Muscle of leg (tissue), 11 donors: ENCODE results near the gene ZNF451. TPM values are rescaled to one million over a fixed set of nuclear protein-coding genes. Genes with fewer than 3 reads are reported as not detected.

Experiments
- DNase-seq: peaks from one replicate; pipeline ENCODE4 v3.0.0; 2013
- H3K27ac ChIP-seq: one replicate; pipeline ENCODE4 v1.5.1; 2013; ENCODE audit warnings: mild to moderate bottlenecking, low read length, control low read depth
- H3K27me3 ChIP-seq: one replicate; pipeline ENCODE4 v1.6.1; 2013; ENCODE audit warnings: low read length; ENCODE audit not compliant: control insufficient read depth, insufficient read depth
- H3K36me3 ChIP-seq: one replicate; pipeline ENCODE4 v1.6.1; 2013; ENCODE audit warnings: low read length; ENCODE audit not compliant: control insufficient read depth, insufficient read depth
- H3K4me1 ChIP-seq: one replicate; pipeline ENCODE4 v1.6.1; 2013; ENCODE audit warnings: low read length; ENCODE audit not compliant: control insufficient read depth, insufficient read depth
- H3K4me3 ChIP-seq: one replicate; pipeline ENCODE4 v1.5.1; 2013; ENCODE audit warnings: low read length, control low read depth
- H3K9me3 ChIP-seq: replicated peaks from 2 replicates; pipeline ENCODE4 v1.6.1; 2013; ENCODE audit warnings: low read depth, low read length; ENCODE audit not compliant: control insufficient read depth
- WGBS: methylation state at CpG from one replicate; pipeline ENCODE4 v1.1.5; 2013; ENCODE audit warnings: missing lambda C conversion rate; ENCODE audit not compliant: insufficient coverage; 5-methylcytosine and 5-hydroxymethylcytosine counted together
- polyA plus RNA-seq, 8 donors: library from polyadenylated mRNA; unstranded; fragments of 120-200 nt; gene quantifications; one replicate each; pipeline versions ENCODE4 v1.2.1 to v1.2.3, GENCODE V29; 2013; ENCODE audit warnings: inconsistent platforms in 1 of 8, low replicate concordance in 1 of 8; ENCODE audit not compliant: insufficient read length in 8 of 8, insufficient read depth in 1 of 8
- total RNA-seq: library from RNA; stranded (reverse); fragments of 120-200 nt; gene quantifications from one replicate; pipeline ENCODE4 v1.2.4, GENCODE V29; 2013

Gene ZNF451
- total and polyA plus RNA-seq, 9 donors = 16.9 to 37.9 (median 18.5) TPM

DNA sequence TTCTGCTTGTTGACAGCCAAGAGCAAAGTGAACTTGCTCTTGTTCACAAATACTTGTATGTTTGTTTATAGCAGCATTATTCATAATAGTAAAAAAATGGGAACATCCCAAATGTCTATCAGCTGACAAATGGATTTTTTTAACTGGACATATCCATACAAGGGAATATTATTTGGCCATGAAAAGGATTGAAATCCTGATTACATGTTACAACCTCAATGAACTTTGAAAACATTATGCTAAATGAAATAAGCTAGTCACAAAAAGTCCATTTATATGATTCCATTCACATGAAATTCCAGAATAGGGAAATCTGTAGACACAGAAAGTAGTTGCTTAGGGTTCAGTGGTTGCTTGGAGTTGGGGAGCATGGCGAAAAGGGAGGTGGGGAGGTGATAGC, 53.7 kb downstream of the ZNF451 start:
- Histone ChIP-seq H3K9me3 (no peaks in the 10 kb centered on the region), H3K27me3 (no peaks in the 10 kb centered on the region), H3K4me3 (no peak overlapping the region), H3K27ac (no peak overlapping the region), H3K36me3 (peaks cover 13% of the 10 kb centered on the region), H3K4me1 (no peaks in the 10 kb centered on the region)
- no peak for DNase-seq
- no CpG with 5 or more reads among the region's 1 CpG for WGBS

DNA sequence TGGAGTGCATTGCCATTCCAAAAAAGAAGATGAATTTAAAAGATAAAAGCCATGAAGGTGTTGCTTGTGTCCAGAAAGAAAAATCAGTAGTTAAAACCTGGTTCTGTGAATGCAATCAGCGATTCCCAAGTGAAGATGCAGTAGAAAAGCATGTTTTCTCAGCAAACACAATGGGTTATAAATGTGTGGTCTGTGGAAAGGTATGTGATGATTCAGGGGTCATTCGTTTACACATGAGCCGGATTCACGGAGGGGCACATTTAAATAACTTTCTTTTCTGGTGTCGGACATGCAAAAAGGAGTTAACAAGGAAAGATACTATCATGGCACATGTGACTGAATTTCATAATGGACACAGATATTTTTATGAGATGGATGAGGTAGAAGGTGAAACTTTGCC, 57.4 kb downstream of the ZNF451 start:
- Histone ChIP-seq H3K9me3 (no peaks in the 10 kb centered on the region), H3K4me1 (no peaks in the 10 kb centered on the region), H3K27me3 (no peaks in the 10 kb centered on the region), H3K27ac (no peak overlapping the region), H3K4me3 (no peak overlapping the region), H3K36me3 (peaks cover 13% of the 10 kb centered on the region)
- DNase-seq = no peak
- 92% methylated on average over 4 of the region's 5 CpGs for WGBS

DNA sequence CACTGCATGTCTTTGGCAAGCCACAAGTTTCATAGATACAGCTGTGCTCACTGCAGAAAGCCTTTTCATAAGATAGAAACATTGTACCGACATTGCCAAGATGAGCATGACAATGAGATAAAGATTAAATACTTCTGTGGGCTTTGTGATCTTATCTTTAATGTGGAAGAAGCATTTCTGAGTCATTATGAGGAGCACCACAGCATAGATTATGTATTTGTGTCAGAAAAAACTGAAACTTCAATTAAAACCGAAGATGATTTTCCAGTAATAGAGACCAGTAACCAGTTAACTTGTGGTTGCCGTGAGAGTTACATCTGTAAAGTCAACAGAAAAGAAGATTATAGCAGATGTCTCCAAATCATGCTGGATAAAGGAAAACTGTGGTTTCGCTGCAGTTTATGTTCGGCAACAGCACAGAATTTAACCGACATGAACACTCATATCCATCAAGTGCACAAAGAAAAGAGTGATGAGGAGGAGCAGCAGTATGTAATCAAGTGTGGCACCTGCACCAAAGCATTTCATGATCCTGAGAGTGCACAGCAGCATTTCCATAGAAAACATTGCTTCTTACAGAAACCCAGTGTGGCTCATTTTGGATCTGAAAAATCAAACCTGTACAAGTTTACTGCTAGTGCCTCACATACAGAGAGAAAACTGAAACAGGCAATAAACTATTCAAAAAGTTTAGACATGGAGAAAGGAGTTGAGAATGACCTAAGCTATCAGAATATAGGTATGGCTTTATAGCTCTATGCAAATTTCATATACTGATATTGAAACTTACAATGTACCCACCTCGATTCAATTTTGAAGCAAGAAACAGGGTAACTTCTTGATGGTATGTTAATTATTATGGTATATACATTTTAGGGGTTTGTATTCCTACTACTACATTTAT, 58.2 kb downstream of the ZNF451 start:
- H3K4me1 ChIP-seq = no peaks in the 10 kb centered on the region
- no peak overlapping the region for H3K27ac ChIP-seq
- WGBS = 92% methylated on average over 2 of the region's 7 CpGs
- H3K4me3 ChIP-seq = no peak overlapping the region
- H3K27me3 ChIP-seq = no peaks in the 10 kb centered on the region
- H3K9me3 ChIP-seq = no peaks in the 10 kb centered on the region
- H3K36me3 ChIP-seq = peaks cover 18% of the 10 kb centered on the region
- DNase-seq = no peak

DNA sequence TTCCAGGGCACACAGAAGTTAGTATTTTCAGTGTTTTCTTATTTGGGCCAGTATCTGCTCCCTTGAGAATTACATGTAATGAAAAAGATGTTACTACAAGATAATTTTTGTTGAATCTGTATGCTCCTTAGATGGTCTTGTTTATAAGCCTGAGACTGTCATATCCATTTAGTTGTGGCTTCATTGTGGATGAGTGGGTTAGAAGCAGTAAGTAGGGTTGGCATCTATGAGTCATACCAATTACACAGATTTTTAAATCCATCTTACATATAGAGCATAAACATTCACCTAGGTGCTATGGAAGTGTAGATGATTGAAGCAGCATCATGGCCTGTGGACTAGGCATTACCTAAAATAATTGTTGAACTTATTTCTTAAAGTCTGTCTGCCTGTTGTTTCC, 68.7 kb downstream of the ZNF451 start:
- peaks cover 8% of the 10 kb centered on the region for H3K36me3 ChIP-seq
- no peaks in the 10 kb centered on the region for H3K27me3 ChIP-seq
- DNase-seq = no peak
- H3K4me1 ChIP-seq = no peaks in the 10 kb centered on the region
- no peaks in the 10 kb centered on the region for H3K9me3 ChIP-seq
- H3K4me3 ChIP-seq = no peak overlapping the region
- no peak overlapping the region for H3K27ac ChIP-seq

DNA sequence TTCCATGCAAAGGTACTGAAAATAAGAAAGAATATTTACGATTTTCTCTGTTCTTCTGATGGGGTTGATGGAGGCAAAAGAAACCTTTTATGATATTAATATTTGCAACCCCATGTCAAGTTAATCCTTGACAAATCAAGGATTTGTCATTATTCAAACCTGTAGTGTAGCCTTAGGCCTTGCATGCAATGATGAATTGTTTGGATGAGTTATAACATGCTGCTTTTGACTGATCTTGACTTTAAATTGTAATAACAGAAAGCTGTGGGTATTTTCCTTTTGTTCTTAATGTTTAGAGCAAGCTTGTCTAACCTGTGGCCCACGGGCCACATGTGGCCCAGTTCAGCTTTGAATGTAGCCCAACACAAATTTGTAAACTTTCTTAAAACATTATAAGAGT, 69.1 kb downstream of the ZNF451 start:
- Histone ChIP-seq H3K4me1 (no peaks in the 10 kb centered on the region), H3K4me3 (no peak overlapping the region), H3K27me3 (no peaks in the 10 kb centered on the region), H3K27ac (no peak overlapping the region), H3K36me3 (peaks cover 6% of the 10 kb centered on the region), H3K9me3 (no peaks in the 10 kb centered on the region)
- no CpG with 5 or more reads among the region's 2 CpGs for WGBS
- DNase-seq = no peak

DNA sequence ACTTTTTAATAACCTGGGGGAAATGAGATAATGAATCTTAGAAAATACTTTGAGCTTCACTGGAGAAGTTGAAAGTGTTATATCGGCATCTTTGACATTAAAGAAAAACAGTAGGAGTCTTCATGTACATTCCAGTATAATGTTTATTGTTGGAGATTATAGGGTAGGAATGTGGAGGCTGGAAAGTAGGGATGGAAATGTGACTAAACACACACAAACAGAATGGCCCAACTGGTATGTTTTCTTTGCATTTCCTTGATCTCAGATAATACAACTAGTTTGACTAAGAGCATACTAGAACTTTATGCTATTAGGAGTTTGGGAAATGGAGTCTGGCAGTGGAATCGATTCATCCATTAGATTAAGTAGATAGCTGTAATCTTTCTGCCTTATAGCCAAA, 72.0 kb downstream of the ZNF451 start:
- no peak overlapping the region for H3K4me3 ChIP-seq
- peaks cover 2% of the 10 kb centered on the region for H3K36me3 ChIP-seq
- H3K27ac ChIP-seq = no peak overlapping the region
- H3K4me1 ChIP-seq = no peaks in the 10 kb centered on the region
- WGBS = no CpG with 5 or more reads among the region's 2 CpGs
- no peaks in the 10 kb centered on the region for H3K9me3 ChIP-seq
- DNase-seq = no peak
- H3K27me3 ChIP-seq = no peaks in the 10 kb centered on the region

DNA sequence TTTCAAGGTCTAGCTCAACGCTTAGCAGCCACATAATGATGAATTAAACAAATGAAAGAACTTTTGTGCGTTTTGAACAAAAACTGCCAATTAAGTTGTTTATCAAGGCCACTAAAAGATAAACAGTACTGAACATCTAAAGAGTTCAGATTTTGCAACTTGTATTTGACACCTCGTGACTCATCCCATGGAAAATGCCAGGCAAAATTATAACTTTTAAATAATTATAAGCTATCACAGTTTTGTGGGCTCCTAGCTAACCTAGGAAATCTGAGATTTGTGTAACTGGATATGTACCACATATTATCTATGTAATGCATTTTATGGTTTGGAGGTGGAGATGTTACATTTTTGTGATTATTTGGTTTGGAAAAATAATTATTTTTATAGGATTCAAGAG, 72.5 kb downstream of the ZNF451 start:
- DNase-seq = no peak
- Histone ChIP-seq H3K27ac (no peak overlapping the region), H3K4me1 (no peaks in the 10 kb centered on the region), H3K36me3 (peaks cover 2% of the 10 kb centered on the region), H3K9me3 (no peaks in the 10 kb centered on the region), H3K4me3 (no peak overlapping the region), H3K27me3 (no peaks in the 10 kb centered on the region)
- WGBS = 100% methylated on average over 1 of the region's 3 CpGs

DNA sequence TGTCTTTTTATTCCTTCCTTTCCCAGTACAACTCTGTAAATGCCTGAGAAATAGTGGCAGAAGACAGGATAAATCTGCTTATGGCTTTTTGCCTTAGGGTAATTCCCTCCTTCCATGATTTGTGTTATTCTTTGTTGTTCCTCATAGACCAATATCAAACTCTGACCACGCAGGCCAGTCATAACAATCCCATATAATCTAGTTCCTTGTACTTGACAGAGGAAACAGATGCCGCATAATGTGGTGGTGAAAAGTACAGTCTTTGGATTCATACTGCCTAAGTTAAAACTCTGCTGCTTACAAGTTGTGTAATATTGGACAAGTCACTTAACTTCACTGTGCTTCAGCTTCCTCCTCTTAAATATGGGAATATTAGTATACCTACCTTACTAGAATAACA, 74.0 kb downstream of the ZNF451 start:
- H3K27me3 ChIP-seq = no peaks in the 10 kb centered on the region
- H3K27ac ChIP-seq = no peak overlapping the region
- no peaks in the 10 kb centered on the region for H3K9me3 ChIP-seq
- peaks cover 2% of the 10 kb centered on the region for H3K36me3 ChIP-seq
- no peak for DNase-seq
- WGBS = no CpG with 5 or more reads among the region's 2 CpGs
- H3K4me3 ChIP-seq = no peak overlapping the region
- H3K4me1 ChIP-seq = no peaks in the 10 kb centered on the region

DNA sequence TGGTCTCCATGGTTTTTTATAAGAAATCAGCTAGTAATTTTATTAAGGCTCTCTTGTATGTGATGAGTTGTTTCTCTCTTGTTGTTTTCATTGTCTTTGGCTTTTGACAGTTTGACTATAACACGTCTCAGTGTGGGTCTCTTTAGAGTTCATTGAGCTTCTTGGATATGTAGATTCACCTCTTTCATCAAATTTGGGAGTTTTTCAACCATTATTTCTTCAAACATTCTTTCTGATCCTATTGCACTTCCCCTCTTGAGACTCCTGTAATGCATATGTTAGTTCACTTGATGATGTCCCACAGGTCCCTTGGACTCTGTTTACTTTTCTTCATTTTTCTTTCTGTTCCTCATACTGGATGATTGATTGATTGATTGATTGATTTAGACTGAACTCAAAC, 75.1 kb downstream of the ZNF451 start:
- Histone ChIP-seq H3K27me3 (no peaks in the 10 kb centered on the region), H3K4me3 (no peak overlapping the region), H3K4me1 (no peaks in the 10 kb centered on the region), H3K36me3 (peaks cover 2% of the 10 kb centered on the region), H3K27ac (no peak overlapping the region), H3K9me3 (no peaks in the 10 kb centered on the region)
- WGBS = no CpG with 5 or more reads among the region's 1 CpG
- DNase-seq = no peak

DNA sequence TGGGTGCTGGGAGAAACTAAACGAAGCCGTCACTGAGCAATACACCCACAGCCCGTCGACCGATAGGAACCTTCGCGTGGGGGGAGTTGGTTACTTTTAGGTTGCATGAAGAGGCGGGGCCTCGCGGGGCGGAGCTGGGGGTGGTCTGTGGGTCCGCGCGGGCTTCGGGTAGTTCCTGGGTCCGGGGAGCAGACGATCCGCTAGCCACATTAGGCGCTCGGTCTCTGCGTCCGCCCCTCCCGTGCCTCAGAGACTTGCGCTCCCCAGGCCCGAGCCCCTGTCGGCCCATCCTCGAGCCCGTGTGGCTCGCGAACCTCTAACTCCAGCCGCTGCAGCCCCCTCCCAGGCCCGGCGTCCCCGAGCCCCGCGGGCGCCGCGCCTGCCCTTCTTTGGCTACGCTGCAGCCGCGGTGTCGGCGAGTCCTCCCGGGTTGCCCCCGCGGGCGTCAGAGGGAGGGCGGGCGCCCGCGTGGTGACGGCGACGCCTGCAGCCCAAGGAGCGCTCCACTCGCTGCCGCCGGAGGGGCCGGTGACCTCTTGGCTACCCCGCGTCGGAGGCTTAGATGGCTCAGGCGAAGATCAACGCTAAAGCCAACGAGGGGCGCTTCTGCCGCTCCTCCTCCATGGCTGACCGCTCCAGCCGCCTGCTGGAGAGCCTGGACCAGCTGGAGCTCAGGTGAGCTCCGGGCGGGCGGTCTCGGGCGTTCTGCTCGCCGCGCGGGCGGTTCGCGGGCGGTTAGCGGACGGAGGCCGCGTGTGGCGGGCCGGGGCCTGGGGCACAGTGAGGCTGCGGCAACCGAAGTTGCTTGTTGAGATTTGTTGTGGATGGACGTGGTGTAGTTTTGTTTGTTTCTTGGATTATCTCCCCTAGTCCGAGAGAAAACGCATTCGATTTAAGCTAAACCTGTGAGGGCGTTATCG, 82.4 kb downstream of the ZNF451 start, which contains the start of gene BAG2:
Gene BAG2, plus strand, starts transcription at position 191 of the 920 bp plus-strand sequence. Its CDS starts 372 bp downstream, at position 563.
- H3K4me1 ChIP-seq = peaks cover 7% of the 10 kb centered on the region
- WGBS = under 1% methylated on average over 79 of the region's 97 CpGs
- peak; percentile 93 for DNase-seq

More for the DNA sequence above, 82.4 kb downstream of the ZNF451 start, which contains the start of gene BAG2:
- Histone ChIP-seq H3K27ac (peak within 1 kb of the TSS; percentile 91), H3K4me3 (peak within 1 kb of the TSS; percentile 64), H3K27me3 (no peaks in the 10 kb centered on the region), H3K9me3 (no peaks in the 10 kb centered on the region), H3K36me3 (no peaks in the 10 kb centered on the region)
